B cell (primary cell): ENCODE measurements around the gene LARP4.

Experiments used
- EZH2 ChIP-seq: IDR thresholded peaks from 2 replicates; pipeline ENCODE4 v1.6.1; 2012; ENCODE audit warnings: borderline replicate concordance, low read depth, mild to moderate bottlenecking, moderate library complexity, low read length; ENCODE audit not compliant: insufficient read depth, poor library complexity, severe bottlenecking
- TF ChIP-seq, protein P1 (sequence below): fragments of 200-600 bp; IDR thresholded peaks from one replicate; pipeline ENCODE4 v1.8.0; 2022; ENCODE audit warnings: antibody characterized with exemption, mild to moderate bottlenecking

- TF ChIP-seq, protein P1, sequence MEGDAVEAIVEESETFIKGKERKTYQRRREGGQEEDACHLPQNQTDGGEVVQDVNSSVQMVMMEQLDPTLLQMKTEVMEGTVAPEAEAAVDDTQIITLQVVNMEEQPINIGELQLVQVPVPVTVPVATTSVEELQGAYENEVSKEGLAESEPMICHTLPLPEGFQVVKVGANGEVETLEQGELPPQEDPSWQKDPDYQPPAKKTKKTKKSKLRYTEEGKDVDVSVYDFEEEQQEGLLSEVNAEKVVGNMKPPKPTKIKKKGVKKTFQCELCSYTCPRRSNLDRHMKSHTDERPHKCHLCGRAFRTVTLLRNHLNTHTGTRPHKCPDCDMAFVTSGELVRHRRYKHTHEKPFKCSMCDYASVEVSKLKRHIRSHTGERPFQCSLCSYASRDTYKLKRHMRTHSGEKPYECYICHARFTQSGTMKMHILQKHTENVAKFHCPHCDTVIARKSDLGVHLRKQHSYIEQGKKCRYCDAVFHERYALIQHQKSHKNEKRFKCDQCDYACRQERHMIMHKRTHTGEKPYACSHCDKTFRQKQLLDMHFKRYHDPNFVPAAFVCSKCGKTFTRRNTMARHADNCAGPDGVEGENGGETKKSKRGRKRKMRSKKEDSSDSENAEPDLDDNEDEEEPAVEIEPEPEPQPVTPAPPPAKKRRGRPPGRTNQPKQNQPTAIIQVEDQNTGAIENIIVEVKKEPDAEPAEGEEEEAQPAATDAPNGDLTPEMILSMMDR, result no peak
- no peak for TF ChIP-seq EZH2
Measured at GRCh38 chr12:50507474-50507838, 106.8 kb downstream of the LARP4 start.
